Measurements from ENCODE around the gene KRT79. TPM values are rescaled to one million over a fixed set of nuclear protein-coding genes. Genes with fewer than 3 reads are reported as not detected.

KRT79 gene
- total RNA-seq, 1 donor from 2014 or later, result not detected

DNA sequence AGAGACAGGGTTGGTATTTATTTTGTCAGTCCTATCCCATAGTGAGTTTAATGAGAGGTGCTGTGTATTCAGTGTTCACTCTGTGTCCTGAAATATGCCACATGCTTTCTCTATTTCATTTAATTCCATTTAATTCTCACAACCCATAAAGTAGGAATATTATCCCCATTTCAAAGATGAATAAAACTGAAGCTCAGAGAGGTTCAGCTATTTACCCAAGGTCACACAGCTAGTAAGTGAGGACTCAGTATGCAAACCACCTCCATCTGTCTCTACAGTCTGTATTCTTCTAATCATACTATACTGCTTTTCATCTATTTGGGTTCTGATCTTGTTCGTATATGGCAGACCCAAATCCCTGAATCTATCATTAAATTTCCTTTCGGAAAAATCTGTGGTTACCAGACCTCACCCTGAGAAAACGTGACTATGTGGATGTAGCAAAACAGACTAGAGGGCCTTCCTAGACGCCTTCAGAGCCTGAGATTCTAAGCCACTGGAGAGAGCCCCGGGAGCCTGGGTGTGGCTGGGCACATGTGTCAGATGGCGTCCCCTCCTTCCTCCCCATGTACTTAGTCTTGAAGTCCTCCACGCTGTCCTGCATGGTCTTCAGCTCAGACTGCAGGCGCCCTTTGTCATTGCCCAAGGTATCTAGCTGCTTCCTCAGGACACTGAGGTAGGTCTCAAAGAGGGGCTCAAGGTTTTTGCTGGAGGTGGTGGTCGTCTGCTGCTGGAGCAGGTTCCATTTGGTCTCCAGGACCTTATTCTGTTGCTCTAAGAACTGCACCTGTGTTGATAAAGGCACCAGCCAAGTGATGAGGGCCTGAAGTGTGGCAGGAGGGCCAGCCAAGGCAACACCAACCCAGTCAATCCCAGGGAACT lies 22.7 kb downstream of the KRT79 start:
- Mint-ChIP-seq H3K9me3 (ENCODE audit: unreplicated experiment) (no peaks in the 10 kb centered on the region), H3K27ac (ENCODE audit: unreplicated experiment) (no peak overlapping the region), H3K36me3 (ENCODE audit: low read depth, unreplicated experiment) (no peaks in the 10 kb centered on the region), H3K4me3 (ENCODE audit: unreplicated experiment) (no peak overlapping the region), H3K27me3 (ENCODE audit: unreplicated experiment) (peaks cover 5% of the 10 kb centered on the region), H3K4me1 (ENCODE audit: unreplicated experiment) (no peaks in the 10 kb centered on the region)
- no peak for DNase-seq (ENCODE audit: low spot score)
- TF ChIP-seq, protein P1, sequence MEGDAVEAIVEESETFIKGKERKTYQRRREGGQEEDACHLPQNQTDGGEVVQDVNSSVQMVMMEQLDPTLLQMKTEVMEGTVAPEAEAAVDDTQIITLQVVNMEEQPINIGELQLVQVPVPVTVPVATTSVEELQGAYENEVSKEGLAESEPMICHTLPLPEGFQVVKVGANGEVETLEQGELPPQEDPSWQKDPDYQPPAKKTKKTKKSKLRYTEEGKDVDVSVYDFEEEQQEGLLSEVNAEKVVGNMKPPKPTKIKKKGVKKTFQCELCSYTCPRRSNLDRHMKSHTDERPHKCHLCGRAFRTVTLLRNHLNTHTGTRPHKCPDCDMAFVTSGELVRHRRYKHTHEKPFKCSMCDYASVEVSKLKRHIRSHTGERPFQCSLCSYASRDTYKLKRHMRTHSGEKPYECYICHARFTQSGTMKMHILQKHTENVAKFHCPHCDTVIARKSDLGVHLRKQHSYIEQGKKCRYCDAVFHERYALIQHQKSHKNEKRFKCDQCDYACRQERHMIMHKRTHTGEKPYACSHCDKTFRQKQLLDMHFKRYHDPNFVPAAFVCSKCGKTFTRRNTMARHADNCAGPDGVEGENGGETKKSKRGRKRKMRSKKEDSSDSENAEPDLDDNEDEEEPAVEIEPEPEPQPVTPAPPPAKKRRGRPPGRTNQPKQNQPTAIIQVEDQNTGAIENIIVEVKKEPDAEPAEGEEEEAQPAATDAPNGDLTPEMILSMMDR (IDR thresholded peaks at IDR 0.05; ENCODE audit: unreplicated experiment), result no peak

DNA sequence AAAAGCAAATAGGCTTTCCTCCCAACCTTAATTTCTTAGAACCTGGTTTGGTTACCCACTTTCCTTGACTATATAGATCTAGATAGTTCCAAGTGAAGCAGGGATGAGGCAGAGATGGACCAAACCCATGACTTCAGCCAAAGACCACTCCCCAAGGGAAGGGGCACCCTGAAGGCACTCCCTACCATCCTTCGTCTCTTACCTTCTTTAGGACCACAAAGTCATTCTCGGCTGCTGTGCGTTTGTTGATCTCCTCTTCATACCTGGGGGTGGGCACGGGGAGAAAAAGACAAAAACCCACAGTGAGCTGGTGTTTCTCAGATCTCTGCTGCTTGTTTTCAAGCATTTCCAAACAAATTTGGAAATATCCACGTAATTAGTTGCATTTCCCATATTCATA lies 23.6 kb downstream of the KRT79 start:
- DNase-seq (ENCODE audit: low spot score), result no peak
- H3K27me3 Mint-ChIP-seq (ENCODE audit: unreplicated experiment), result peaks cover 5% of the 10 kb centered on the region
- H3K9me3 Mint-ChIP-seq (ENCODE audit: unreplicated experiment), result no peaks in the 10 kb centered on the region
- no peak overlapping the region for H3K4me3 Mint-ChIP-seq (ENCODE audit: unreplicated experiment)
- TF ChIP-seq, protein P1 (IDR thresholded peaks at IDR 0.05; ENCODE audit: unreplicated experiment), result no peak
- no peaks in the 10 kb centered on the region for H3K36me3 Mint-ChIP-seq (ENCODE audit: low read depth, unreplicated experiment)
- no peak overlapping the region for H3K27ac Mint-ChIP-seq (ENCODE audit: unreplicated experiment)
- no peaks in the 10 kb centered on the region for H3K4me1 Mint-ChIP-seq (ENCODE audit: unreplicated experiment)

DNA sequence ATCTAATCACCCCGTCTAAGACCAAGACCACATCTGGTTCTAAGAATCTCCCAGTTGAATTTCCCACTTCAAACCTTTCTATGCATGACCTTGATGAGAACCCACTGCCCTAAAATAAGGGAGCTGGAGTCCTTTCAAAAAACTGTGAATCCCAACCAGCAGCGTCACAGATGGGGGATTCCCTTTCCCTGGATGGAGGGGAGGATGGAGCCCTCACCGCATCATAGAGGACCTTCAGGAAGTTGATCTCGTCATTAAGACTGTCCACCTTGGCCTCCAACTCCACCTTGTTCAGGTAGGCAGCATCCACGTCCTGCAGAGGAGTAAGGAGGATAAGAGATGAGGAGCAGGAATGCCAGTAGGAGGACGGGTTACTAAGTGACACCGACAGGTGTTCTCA lies 24.9 kb downstream of the KRT79 start:
- no peak for DNase-seq (ENCODE audit: low spot score)
- peaks cover 3% of the 10 kb centered on the region for H3K27me3 Mint-ChIP-seq (ENCODE audit: unreplicated experiment)
- no peaks in the 10 kb centered on the region for H3K9me3 Mint-ChIP-seq (ENCODE audit: unreplicated experiment)
- TF ChIP-seq, protein P1 (IDR thresholded peaks at IDR 0.05; ENCODE audit: unreplicated experiment), result no peak
- no peaks in the 10 kb centered on the region for H3K4me1 Mint-ChIP-seq (ENCODE audit: unreplicated experiment)
- H3K27ac Mint-ChIP-seq (ENCODE audit: unreplicated experiment), result no peak overlapping the region
- H3K4me3 Mint-ChIP-seq (ENCODE audit: unreplicated experiment), result no peak overlapping the region
- H3K36me3 Mint-ChIP-seq (ENCODE audit: low read depth, unreplicated experiment), result no peaks in the 10 kb centered on the region

DNA sequence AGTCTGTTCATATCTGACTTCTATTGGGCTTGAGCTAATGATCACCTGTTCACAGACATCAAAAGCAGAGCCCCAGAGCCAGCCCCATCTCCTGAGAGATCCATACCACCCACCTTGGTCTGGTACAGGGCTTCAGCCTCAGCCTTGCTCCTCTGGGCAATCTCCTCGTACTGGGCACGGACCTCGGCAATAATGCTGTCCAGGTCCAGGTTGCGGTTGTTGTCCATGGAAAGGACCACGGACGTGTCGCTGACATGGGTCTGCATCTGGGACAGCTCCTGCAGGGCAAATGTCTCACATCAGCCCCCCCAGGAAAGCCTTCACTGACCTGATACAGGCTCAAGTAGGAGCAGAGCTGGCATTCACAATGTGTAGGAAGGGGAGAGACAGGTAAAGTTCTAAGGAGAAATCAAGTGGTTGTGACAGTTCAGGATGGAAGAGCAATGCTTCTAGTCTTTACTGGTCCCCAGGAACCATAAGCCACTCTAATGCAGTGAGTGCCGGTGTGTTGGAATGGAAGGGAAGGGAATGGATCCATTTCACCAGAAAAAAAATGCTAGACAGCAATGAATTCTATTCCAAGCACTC lies 25.4 kb downstream of the KRT79 start:
- Mint-ChIP-seq H3K9me3 (ENCODE audit: unreplicated experiment) (no peaks in the 10 kb centered on the region), H3K27ac (ENCODE audit: unreplicated experiment) (no peak overlapping the region), H3K27me3 (ENCODE audit: unreplicated experiment) (peaks cover 2% of the 10 kb centered on the region), H3K4me3 (ENCODE audit: unreplicated experiment) (no peak overlapping the region), H3K4me1 (ENCODE audit: unreplicated experiment) (no peaks in the 10 kb centered on the region), H3K36me3 (ENCODE audit: low read depth, unreplicated experiment) (no peaks in the 10 kb centered on the region)
- TF ChIP-seq, protein P1 (IDR thresholded peaks at IDR 0.05; ENCODE audit: unreplicated experiment), result no peak
- no peak for DNase-seq (ENCODE audit: low spot score)

Data from endothelial cell (in vitro differentiated cells).